HEK293 (cell line): ENCODE results near the gene POU4F1.

Source experiments
- CTCF ChIA-PET: fragments of 350-600 bp; formaldehyde crosslinking; extraction: SDS; loops from one replicate; lab custom pipeline; 2021; ENCODE audit warnings: antibody characterized with exemption; lab: Yijun Ruan, JAX
- POLR2A ChIA-PET: fragments of 300-600 bp; formaldehyde crosslinking; extraction: SDS; loops from one replicate; lab custom pipeline; 2020; ENCODE audit warnings: antibody characterized with exemption, inconsistent platforms; lab: Yijun Ruan, JAX
- H3K27ac ChIP-seq: fragments of 200-500 bp; sonication (Bioruptor generic); 2 replicates; pipeline ENCODE4 v1.5.1; 2014; ENCODE audit warnings: low read depth, low read length, control low read depth, inconsistent platforms; ENCODE audit errors: extremely low read depth
- H3K36me3 ChIP-seq, 2 experiments: fragments of 200-500 bp in 1 of 2; sonication (Bioruptor generic) in 1 of 2; 1 replicate in 1 of 2; 2 replicates in 1 of 2; pipeline ENCODE4 v1.5.1; 2014 to 2017; ENCODE audit warnings: inconsistent platforms in 2 of 2, low read length in 2 of 2; ENCODE audit not compliant: control insufficient read depth in 2 of 2, insufficient read depth in 1 of 2
- H3K4me1 ChIP-seq: fragments of 200-500 bp; sonication (Bioruptor generic); 2 replicates; pipeline ENCODE4 v1.5.1; 2014; ENCODE audit warnings: mild to moderate bottlenecking, low read length, inconsistent platforms; ENCODE audit not compliant: control insufficient read depth, insufficient read depth
- H3K4me3 ChIP-seq: 2 replicates; pipeline ENCODE4 v1.5.1; 2011; ENCODE audit warnings: low read depth, mild to moderate bottlenecking, control low read depth, low read length, moderate library complexity
- H3K9me3 ChIP-seq: fragments of 200-500 bp; sonication (Bioruptor generic); 2 replicates; pipeline ENCODE4 v1.5.1; 2014; ENCODE audit warnings: low read depth, low read length, inconsistent platforms; ENCODE audit not compliant: control insufficient read depth, insufficient read depth
- GLIS2 ChIP-seq: fragments of 450-650 bp; formaldehyde crosslinking; IDR thresholded peaks from 2 replicates; pipeline ENCODE4 v1.5.1; 2016; ENCODE audit warnings: missing biosample characterization, missing genetic modification characterization
- HOXC10 ChIP-seq: sonication (generic); formaldehyde crosslinking; IDR thresholded peaks from 2 replicates; pipeline ENCODE4 v1.8.1; 2023; ENCODE audit warnings: mild to moderate bottlenecking, missing genetic modification reagents
- KLF17 ChIP-seq: fragments of 450-650 bp; formaldehyde crosslinking; IDR thresholded peaks from 2 replicates; pipeline ENCODE4 v1.5.1; 2016; ENCODE audit warnings: missing biosample characterization, missing genetic modification characterization
- KLF7 ChIP-seq: fragments of 450-650 bp; formaldehyde crosslinking; IDR thresholded peaks from 2 replicates; pipeline ENCODE4 v1.5.1; 2016; ENCODE audit warnings: missing biosample characterization, missing genetic modification characterization, borderline replicate concordance
- TCF7L2 ChIP-seq: IDR thresholded peaks from 2 replicates; pipeline ENCODE4 v1.6.1; 2011; ENCODE audit warnings: low read depth, mild to moderate bottlenecking, inconsistent platforms, low read length, moderate library complexity, borderline replicate concordance
- YY1 ChIP-seq: fragments of 450-650 bp; formaldehyde crosslinking; IDR thresholded peaks from 2 replicates; pipeline ENCODE4 v1.5.1; 2018; ENCODE audit warnings: missing biosample characterization, missing genetic modification characterization
- ZBTB49 ChIP-seq: fragments of 450-650 bp; formaldehyde crosslinking; IDR thresholded peaks from 2 replicates; pipeline ENCODE4 v1.5.1; 2016; ENCODE audit warnings: missing biosample characterization, missing genetic modification characterization, low read depth
- ZNF155 ChIP-seq: fragments of 450-650 bp; formaldehyde crosslinking; IDR thresholded peaks from 2 replicates; pipeline ENCODE4 v1.5.1; 2016; ENCODE audit warnings: missing biosample characterization, missing genetic modification characterization
- ZNF585B ChIP-seq: fragments of 450-650 bp; formaldehyde crosslinking; IDR thresholded peaks from 2 replicates; pipeline ENCODE4 v1.5.1; 2016; ENCODE audit warnings: missing biosample characterization, missing genetic modification characterization
- ZNF701 ChIP-seq: fragments of 450-650 bp; formaldehyde crosslinking; IDR thresholded peaks from 2 replicates; pipeline ENCODE4 v1.5.1; 2016; ENCODE audit warnings: missing biosample characterization, missing genetic modification characterization
- ZNF776 ChIP-seq: fragments of 450-650 bp; formaldehyde crosslinking; IDR thresholded peaks from 2 replicates; pipeline ENCODE4 v1.5.0; 2017; ENCODE audit warnings: missing biosample characterization, missing genetic modification characterization, borderline replicate concordance
- TF ChIP-seq, protein P1 (sequence below): fragments of 450-650 bp; formaldehyde crosslinking; IDR thresholded peaks from 2 replicates; pipeline ENCODE4 v1.5.1; 2016; ENCODE audit warnings: missing biosample characterization, missing genetic modification characterization
- TF ChIP-seq, protein P2 (sequence below): fragments of 450-650 bp; formaldehyde crosslinking; IDR thresholded peaks from 2 replicates; pipeline ENCODE4 v1.5.1; 2016; ENCODE audit warnings: missing biosample characterization, missing genetic modification characterization
- TF ChIP-seq, protein P3 (sequence below): fragments of 450-650 bp; formaldehyde crosslinking; IDR thresholded peaks from 2 replicates; pipeline ENCODE4 v1.5.1; 2016; ENCODE audit warnings: missing biosample characterization, missing genetic modification characterization, borderline replicate concordance

POU4F1 gene

GRCh38 chr13:78572459-78572858 is 30.9 kb downstream of the POU4F1 start:
- no peaks in the 10 kb centered on the region for H3K36me3 ChIP-seq
- H3K9me3 ChIP-seq = no peaks in the 10 kb centered on the region
- CTCF ChIA-PET = interaction anchor here (0.8 kb wide), 1 partner anchor 33 kb away, joined by 3 read pairs; no protein-coding TSS in a partner anchor
- H3K27ac ChIP-seq = no peak overlapping the region
- no peaks in the 10 kb centered on the region for H3K4me1 ChIP-seq
- H3K4me3 ChIP-seq = no peak overlapping the region
- POLR2A ChIA-PET = no interaction called here
- peak; percentile 73; the same call in 1 of the 2 replicates for TF ChIP-seq TCF7L2
- TF ChIP-seq, protein P1, sequence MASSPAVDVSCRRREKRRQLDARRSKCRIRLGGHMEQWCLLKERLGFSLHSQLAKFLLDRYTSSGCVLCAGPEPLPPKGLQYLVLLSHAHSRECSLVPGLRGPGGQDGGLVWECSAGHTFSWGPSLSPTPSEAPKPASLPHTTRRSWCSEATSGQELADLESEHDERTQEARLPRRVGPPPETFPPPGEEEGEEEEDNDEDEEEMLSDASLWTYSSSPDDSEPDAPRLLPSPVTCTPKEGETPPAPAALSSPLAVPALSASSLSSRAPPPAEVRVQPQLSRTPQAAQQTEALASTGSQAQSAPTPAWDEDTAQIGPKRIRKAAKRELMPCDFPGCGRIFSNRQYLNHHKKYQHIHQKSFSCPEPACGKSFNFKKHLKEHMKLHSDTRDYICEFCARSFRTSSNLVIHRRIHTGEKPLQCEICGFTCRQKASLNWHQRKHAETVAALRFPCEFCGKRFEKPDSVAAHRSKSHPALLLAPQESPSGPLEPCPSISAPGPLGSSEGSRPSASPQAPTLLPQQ (tag by site-specific recombination) = no peak

- Histone ChIP-seq H3K9me3 (no peaks in the 10 kb centered on the region), H3K4me3 (no peak overlapping the region), H3K36me3 (no peaks in the 10 kb centered on the region), H3K4me1 (no peaks in the 10 kb centered on the region), H3K27ac (no peak overlapping the region)
- no peak for TF ChIP-seq ZNF701 (tag by site-specific recombination)
- no peak for TF ChIP-seq ZNF776 (tag by site-specific recombination)
- no peak for TF ChIP-seq ZNF155 (tag by site-specific recombination)
- TF ChIP-seq, protein P2, sequence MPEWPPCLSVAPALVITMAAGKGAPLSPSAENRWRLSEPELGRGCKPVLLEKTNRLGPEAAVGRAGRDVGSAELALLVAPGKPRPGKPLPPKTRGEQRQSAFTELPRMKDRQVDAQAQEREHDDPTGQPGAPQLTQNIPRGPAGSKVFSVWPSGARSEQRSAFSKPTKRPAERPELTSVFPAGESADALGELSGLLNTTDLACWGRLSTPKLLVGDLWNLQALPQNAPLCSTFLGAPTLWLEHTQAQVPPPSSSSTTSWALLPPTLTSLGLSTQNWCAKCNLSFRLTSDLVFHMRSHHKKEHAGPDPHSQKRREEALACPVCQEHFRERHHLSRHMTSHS (tag by site-specific recombination) = no peak
- no peak for TF ChIP-seq GLIS2 (tag by site-specific recombination)
- TF ChIP-seq ZBTB49 (tag by site-specific recombination) = no peak
- ChIA-PET CTCF (interaction anchor here (0.6 to 1.1 kb wide), 3 partner anchors 198 to 694 kb away, joined by 3 to 5 read pairs (median 4); no protein-coding TSS in a partner anchor), POLR2A (no interaction called here)
Observed at GRCh38 chr13:78569029-78569428, 34.3 kb downstream of the POU4F1 start.

DNA sequence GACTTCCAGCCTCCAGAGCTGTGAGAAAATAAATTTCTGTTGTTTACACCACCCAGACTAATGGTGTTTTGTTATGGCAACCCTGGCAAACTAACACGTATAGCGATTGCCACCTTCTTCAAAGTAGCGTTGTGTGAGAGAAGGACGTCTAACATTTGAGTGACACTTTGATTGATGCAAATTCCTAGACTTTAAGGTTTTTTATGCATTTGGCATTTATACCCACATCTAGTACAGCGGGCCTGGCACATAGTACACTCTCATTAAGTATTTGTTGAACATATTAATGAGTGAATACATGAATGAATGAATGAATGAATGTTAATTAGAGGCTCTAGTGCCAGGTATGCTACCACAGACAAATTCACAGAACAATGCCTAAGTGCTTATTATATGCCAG is 36.7 kb downstream of the POU4F1 start:
- ChIA-PET CTCF (no interaction called here), POLR2A (no interaction called here)
- no peaks in the 10 kb centered on the region for H3K4me1 ChIP-seq
- H3K27ac ChIP-seq = no peak overlapping the region
- no peak overlapping the region for H3K4me3 ChIP-seq
- H3K36me3 ChIP-seq = no peaks in the 10 kb centered on the region
- no peaks in the 10 kb centered on the region for H3K9me3 ChIP-seq
- TF ChIP-seq HOXC10 (CRISPR knock-in tag) (no peak), ZNF585B (tag by site-specific recombination) (no peak), KLF17 (tag by site-specific recombination) (no peak), KLF7 (tag by site-specific recombination) (no peak), YY1 (tag by site-specific recombination) (no peak)
- TF ChIP-seq, protein P3, sequence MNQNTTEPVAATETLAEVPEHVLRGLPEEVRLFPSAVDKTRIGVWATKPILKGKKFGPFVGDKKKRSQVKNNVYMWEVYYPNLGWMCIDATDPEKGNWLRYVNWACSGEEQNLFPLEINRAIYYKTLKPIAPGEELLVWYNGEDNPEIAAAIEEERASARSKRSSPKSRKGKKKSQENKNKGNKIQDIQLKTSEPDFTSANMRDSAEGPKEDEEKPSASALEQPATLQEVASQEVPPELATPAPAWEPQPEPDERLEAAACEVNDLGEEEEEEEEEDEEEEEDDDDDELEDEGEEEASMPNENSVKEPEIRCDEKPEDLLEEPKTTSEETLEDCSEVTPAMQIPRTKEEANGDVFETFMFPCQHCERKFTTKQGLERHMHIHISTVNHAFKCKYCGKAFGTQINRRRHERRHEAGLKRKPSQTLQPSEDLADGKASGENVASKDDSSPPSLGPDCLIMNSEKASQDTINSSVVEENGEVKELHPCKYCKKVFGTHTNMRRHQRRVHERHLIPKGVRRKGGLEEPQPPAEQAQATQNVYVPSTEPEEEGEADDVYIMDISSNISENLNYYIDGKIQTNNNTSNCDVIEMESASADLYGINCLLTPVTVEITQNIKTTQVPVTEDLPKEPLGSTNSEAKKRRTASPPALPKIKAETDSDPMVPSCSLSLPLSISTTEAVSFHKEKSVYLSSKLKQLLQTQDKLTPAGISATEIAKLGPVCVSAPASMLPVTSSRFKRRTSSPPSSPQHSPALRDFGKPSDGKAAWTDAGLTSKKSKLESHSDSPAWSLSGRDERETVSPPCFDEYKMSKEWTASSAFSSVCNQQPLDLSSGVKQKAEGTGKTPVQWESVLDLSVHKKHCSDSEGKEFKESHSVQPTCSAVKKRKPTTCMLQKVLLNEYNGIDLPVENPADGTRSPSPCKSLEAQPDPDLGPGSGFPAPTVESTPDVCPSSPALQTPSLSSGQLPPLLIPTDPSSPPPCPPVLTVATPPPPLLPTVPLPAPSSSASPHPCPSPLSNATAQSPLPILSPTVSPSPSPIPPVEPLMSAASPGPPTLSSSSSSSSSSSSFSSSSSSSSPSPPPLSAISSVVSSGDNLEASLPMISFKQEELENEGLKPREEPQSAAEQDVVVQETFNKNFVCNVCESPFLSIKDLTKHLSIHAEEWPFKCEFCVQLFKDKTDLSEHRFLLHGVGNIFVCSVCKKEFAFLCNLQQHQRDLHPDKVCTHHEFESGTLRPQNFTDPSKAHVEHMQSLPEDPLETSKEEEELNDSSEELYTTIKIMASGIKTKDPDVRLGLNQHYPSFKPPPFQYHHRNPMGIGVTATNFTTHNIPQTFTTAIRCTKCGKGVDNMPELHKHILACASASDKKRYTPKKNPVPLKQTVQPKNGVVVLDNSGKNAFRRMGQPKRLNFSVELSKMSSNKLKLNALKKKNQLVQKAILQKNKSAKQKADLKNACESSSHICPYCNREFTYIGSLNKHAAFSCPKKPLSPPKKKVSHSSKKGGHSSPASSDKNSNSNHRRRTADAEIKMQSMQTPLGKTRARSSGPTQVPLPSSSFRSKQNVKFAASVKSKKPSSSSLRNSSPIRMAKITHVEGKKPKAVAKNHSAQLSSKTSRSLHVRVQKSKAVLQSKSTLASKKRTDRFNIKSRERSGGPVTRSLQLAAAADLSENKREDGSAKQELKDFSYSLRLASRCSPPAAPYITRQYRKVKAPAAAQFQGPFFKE = no peak
